ENCODE results near the gene MAGI2.

MAGI2 gene

DNA sequence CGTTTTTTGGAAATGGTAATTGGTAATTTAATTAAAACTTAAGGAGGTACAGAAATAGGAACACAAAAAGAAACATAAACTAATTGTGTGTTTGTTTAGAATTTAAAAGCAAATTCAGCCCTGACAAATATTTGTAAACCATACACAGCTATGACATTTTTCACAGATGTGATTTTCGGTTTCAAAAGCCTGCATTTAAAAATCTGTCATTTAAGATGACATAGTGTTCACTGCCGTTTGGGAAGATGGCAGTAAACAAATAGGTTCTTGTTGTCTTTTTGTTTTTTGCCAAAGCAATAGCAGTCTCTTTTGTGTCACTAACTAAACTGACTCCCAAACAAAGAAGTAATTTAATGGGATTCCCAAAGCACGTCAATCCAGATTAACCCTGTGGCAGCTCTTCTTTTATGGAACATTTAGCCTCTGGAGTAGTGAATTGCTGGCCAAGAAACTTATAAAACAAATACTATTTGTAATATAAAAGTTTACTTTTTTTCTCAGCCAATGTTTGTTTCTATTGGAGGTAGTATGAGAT is 957.3 kb downstream of the MAGI2 start:
- in situ Hi-C loops (cut with HindIII; ENCODE audit: low sequenced_read_pairs): no loop called here
- no peak for DNase-seq (ENCODE audit: low read depth)
- TF ChIP-seq, protein P1, sequence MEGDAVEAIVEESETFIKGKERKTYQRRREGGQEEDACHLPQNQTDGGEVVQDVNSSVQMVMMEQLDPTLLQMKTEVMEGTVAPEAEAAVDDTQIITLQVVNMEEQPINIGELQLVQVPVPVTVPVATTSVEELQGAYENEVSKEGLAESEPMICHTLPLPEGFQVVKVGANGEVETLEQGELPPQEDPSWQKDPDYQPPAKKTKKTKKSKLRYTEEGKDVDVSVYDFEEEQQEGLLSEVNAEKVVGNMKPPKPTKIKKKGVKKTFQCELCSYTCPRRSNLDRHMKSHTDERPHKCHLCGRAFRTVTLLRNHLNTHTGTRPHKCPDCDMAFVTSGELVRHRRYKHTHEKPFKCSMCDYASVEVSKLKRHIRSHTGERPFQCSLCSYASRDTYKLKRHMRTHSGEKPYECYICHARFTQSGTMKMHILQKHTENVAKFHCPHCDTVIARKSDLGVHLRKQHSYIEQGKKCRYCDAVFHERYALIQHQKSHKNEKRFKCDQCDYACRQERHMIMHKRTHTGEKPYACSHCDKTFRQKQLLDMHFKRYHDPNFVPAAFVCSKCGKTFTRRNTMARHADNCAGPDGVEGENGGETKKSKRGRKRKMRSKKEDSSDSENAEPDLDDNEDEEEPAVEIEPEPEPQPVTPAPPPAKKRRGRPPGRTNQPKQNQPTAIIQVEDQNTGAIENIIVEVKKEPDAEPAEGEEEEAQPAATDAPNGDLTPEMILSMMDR (IDR thresholded peaks at IDR 0.05; ENCODE audit: low read depth, low read length, missing control alignments): no peak
- H3K4me3 ChIP-seq (ENCODE audit: low read depth, low read length): no peak overlapping the region

DNA sequence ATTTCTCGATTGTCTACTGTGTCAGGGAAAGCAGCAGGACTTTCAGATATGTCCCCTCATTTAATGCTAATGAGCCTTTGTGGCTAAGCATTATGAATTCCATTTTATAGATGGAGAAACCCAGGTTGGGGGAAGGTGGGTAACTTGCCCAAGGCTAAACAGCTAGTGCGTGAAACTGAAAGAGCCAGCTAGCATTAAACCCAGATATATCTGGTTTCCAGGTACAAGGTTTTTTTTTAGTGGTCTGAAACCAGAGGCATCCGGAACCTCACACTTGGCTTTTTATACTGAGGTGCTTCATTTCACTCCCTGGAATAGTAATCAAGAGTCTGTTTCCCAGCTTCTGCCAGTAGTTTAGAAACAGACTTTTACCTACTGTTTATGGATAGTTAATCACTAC is 960.1 kb downstream of the MAGI2 start:
- H3K4me3 ChIP-seq (ENCODE audit: low read depth, low read length): no peak overlapping the region
- in situ Hi-C loops (cut with HindIII; ENCODE audit: low sequenced_read_pairs): no loop called here
- TF ChIP-seq, protein P1 (IDR thresholded peaks at IDR 0.05; ENCODE audit: low read depth, low read length, missing control alignments): no peak
- DNase-seq (ENCODE audit: low read depth): no peak

DNA sequence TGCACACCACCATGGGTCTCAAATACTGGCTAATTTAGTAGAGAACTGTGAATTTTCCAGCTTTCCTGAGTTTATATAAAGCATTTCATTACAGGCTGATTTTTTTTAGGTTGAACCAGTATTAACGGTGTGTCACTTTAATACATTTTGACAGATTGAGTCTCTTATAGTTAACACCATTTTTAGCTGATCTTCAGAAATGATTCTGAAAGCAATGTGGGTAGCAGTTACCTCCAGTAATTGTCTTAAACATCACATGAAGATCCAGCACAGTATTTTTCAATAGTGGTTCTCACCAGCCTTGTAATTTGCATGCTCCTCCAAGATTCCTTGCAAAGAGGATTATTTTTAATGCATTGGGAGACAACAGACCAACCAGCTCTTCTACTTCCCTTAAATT is 961.3 kb downstream of the MAGI2 start:
- H3K4me3 ChIP-seq (ENCODE audit: low read depth, low read length): no peak overlapping the region
- TF ChIP-seq, protein P1 (IDR thresholded peaks at IDR 0.05; ENCODE audit: low read depth, low read length, missing control alignments): no peak
- in situ Hi-C loops (cut with HindIII; ENCODE audit: low sequenced_read_pairs): no loop called here
- no peak for DNase-seq (ENCODE audit: low read depth)

DNA sequence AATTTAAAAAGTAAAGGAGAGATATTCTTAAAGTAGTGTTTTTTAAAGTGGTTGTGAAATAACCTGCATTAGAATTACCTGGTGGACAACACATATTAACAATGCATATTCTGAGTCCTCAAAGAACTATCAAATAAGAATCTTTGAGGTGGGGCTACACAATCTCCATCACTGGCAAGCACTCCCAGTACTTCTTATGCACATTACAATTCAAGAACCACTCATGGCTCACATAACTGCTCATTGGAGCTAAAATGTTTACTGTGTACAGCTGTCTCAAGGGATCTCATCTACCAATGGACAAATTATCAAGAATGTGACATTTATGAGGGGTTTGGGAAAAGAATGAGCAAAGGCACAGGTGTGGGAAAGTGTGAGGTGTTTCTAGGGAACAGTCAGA is 962.9 kb downstream of the MAGI2 start:
- H3K4me3 ChIP-seq (ENCODE audit: low read depth, low read length): no peak overlapping the region
- TF ChIP-seq, protein P1 (IDR thresholded peaks at IDR 0.05; ENCODE audit: low read depth, low read length, missing control alignments): no peak
- no peak for DNase-seq (ENCODE audit: low read depth)
- in situ Hi-C loops (cut with HindIII; ENCODE audit: low sequenced_read_pairs): no loop called here

DNA sequence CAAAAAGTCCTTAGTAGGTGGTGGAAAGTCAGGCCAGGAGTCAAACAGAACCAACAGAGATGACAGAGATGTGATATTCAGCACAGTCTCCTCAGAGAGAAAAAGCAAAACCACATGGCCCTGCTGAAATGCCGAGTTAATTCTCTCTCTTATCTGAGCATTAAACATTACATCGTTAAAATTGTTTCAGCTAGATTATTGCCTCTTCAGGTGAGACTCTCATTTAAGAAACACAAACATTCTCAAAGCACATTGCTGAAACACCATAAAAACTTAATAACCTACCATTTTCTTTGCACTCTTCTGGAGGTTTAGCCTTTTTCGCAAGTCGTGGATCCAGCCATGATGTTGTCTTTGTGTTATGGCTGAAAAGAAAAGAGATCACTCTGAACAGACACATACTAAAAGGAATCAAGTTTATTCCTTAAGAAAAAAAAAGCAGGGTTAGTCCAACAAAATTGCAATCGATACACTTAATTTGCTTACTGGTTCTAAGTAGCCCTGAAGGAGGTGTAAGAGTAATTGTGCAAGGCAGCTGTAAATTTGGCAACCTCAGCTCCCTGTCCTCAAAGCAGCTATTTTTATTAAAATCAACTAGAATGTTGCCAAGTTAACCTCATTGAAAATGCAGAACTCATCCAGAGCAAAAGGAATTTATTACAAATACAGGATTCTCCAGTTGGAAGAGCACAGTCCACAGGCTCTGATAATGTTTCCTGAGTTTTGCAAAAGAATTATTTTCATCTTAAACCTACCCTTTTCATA is 963.8 kb downstream of the MAGI2 start:
- in situ Hi-C loops (cut with HindIII; ENCODE audit: low sequenced_read_pairs): no loop called here
- H3K4me3 ChIP-seq (ENCODE audit: low read depth, low read length): peak overlapping the region; percentile 17
- TF ChIP-seq, protein P1 (IDR thresholded peaks at IDR 0.05; ENCODE audit: low read depth, low read length, missing control alignments): no peak
- peak; percentile 34 for DNase-seq (ENCODE audit: low read depth)

DNA sequence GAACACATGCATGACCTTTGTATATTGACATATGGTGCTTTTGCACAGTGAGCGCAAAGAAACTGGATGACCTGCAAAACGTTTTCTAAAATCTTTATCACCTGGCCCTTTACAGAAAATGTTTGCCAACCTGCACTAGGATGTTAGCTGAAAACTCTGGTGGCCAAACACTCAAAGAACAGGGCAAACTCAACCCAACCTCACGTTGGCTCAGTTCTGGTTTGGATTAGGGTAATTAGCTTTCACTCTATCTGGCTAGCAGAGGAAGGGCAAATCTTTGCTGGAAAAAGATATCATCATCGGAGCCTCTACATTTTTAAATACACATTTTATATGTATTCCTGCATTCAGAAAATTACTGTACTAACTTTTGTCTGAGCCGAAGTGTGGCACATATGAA is 966.0 kb downstream of the MAGI2 start:
- DNase-seq (ENCODE audit: low read depth): no peak
- TF ChIP-seq, protein P1 (IDR thresholded peaks at IDR 0.05; ENCODE audit: low read depth, low read length, missing control alignments): no peak
- in situ Hi-C loops (cut with HindIII; ENCODE audit: low sequenced_read_pairs): no loop called here
- H3K4me3 ChIP-seq (ENCODE audit: low read depth, low read length): no peak overlapping the region

Measured in astrocyte of the cerebellum (primary cell).